AG04450 (cell line): ENCODE measurements around the gene TRPV6. TPM values are rescaled to one million over a fixed set of nuclear protein-coding genes. Genes with fewer than 3 reads are reported as not detected.

ENCODE experiments used
- CTCF ChIA-PET: fragments of 300-600, 350-600 bp; formaldehyde crosslinking; extraction: SDS; loops from one replicate; lab custom pipeline; 2022; ENCODE audit warnings: antibody characterized with exemption, inconsistent platforms; lab: Charles Lee
- POLR2A ChIA-PET: fragments of 350-600 bp; formaldehyde crosslinking; extraction: SDS; loops from one replicate; lab custom pipeline; 2021; ENCODE audit warnings: antibody characterized with exemption, inconsistent platforms; lab: Yijun Ruan, JAX
- DNase-seq: peaks from one replicate; pipeline ENCODE4 v3.0.0-alpha.2; 2011; ENCODE audit warnings: low read depth, low spot score
- H3K27ac ChIP-seq: one replicate; pipeline ENCODE4 v1.5.1; 2012; ENCODE audit warnings: low read depth, low read length, control low read depth
- H3K27me3 ChIP-seq: one replicate; pipeline ENCODE4 v1.6.0; 2012; ENCODE audit warnings: low read length; ENCODE audit not compliant: control insufficient read depth, insufficient read depth
- H3K4me3 ChIP-seq: 2 replicates; pipeline ENCODE4 v1.5.1; 2011; ENCODE audit warnings: mild to moderate bottlenecking, low read depth, low read length, control low read depth
- H3K9me3 ChIP-seq: 2 replicates; pipeline ENCODE4 v1.5.1; 2012; ENCODE audit warnings: low read length; ENCODE audit not compliant: control insufficient read depth, insufficient read depth
- polyA plus RNA-seq: library from polyadenylated mRNA; depleted of rRNA; stranded (reverse); fragments of >200 nt; gene quantifications from 2 replicates; pipeline ENCODE4 v1.2.3, GENCODE V29; 2011
- TF ChIP-seq, protein P1 (sequence below): IDR thresholded peaks from 2 replicates; pipeline ENCODE4 v1.5.1; 2011; ENCODE audit warnings: low read depth, low read length, control low read depth, inconsistent platforms

TRPV6 gene
- polyA plus RNA-seq, 1 experiment = not detected

DNA sequence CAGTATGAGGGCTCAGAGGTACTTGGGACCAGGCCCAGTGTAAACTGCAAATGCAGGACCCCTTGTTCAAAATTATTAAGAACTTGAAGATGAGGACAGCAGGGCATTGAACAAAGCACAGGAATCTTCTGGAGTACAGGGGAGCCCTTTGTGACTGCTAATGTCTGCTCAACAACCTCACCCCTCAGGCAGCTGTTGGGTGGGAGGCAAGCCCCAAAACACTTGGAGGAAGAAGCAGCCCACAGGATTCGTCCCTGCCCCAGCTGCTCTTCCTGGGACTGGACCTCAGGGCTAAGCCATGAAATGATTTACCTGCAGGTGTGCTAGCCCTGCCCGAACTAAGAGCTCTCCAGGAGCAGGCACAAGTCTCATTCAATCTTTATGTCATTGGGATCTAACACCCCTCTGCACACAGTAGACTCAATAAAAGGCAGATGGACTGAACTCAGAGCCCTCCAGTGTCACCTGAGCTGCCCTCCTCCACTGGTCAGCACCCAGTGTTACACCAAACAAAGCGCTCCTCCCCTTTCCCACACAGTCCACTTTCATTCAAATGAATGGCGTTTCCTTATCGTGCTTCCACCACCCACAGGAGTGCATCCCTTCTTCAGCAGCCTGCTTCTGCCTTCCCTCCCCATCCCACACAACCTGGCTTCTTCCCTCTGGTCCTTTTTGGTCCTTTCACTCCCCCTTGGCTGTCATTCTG lies 47.0 kb upstream of the TRPV6 start:
- TF ChIP-seq, protein P1, sequence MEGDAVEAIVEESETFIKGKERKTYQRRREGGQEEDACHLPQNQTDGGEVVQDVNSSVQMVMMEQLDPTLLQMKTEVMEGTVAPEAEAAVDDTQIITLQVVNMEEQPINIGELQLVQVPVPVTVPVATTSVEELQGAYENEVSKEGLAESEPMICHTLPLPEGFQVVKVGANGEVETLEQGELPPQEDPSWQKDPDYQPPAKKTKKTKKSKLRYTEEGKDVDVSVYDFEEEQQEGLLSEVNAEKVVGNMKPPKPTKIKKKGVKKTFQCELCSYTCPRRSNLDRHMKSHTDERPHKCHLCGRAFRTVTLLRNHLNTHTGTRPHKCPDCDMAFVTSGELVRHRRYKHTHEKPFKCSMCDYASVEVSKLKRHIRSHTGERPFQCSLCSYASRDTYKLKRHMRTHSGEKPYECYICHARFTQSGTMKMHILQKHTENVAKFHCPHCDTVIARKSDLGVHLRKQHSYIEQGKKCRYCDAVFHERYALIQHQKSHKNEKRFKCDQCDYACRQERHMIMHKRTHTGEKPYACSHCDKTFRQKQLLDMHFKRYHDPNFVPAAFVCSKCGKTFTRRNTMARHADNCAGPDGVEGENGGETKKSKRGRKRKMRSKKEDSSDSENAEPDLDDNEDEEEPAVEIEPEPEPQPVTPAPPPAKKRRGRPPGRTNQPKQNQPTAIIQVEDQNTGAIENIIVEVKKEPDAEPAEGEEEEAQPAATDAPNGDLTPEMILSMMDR = no peak
- POLR2A ChIA-PET = no interaction called here
- H3K27ac ChIP-seq = no peak overlapping the region
- CTCF ChIA-PET = no interaction called here
- DNase-seq = no peak
- H3K27me3 ChIP-seq = no peaks in the 10 kb centered on the region
- no peak overlapping the region for H3K4me3 ChIP-seq
- H3K9me3 ChIP-seq = peaks cover 46% of the 10 kb centered on the region

DNA sequence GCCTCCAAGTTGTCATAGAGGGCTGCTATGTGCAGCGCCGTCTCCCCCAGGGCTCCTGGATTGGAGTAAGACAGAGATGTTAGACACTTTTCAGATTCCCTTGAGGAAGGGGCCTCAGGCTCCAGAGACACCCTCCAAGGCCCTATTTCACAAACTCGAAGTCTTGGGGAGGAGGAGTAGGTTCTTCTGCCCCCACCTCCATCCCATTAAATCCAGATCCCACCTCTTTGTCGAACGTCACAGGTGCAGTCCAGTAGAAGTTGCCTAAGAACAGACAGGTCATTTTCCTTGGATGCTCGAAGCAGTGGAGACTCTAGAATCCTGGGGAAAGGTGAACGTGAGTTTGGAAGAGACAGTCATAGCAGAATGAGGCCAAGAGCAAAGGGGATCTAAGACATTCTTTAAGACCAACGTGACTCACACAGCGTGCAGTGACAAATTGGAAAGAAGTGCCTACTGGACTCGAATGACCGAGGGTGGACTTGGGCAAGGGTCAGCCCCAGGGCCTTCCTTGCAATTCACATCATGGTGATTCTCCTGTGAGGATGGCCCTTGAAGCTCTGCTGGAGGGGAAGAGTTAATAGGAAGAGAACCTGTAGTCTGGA lies 44.7 kb upstream of the TRPV6 start:
- Histone ChIP-seq H3K27me3 (no peaks in the 10 kb centered on the region), H3K27ac (no peak overlapping the region), H3K4me3 (no peak overlapping the region), H3K9me3 (peaks cover 37% of the 10 kb centered on the region)
- TF ChIP-seq, protein P1 = no peak
- ChIA-PET CTCF (no interaction called here), POLR2A (no interaction called here)
- DNase-seq = no peak

DNA sequence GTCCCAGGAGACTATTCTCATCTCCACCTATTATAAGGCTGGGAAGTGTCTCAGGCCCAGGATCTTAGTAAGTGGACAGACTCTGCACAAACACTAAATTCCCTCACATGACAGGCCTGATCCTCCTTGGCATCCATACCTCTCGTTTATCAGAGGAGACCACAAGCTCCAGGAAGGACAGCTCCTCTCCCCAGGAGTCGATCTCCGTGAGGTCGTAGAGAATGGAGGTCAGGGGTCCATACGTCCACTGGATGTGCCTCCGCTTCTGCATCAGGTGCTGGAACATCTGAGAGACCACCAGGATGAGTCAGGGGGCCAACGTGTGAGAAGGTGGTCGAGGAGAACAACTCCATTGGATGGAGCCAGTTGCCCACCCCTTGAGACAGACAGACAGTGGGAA lies 42.4 kb upstream of the TRPV6 start:
- CTCF ChIA-PET = interaction anchor here (1.2 kb wide), 1 partner anchor 288 kb away, joined by 4 read pairs; no protein-coding TSS in a partner anchor
- no peak for DNase-seq

DNA sequence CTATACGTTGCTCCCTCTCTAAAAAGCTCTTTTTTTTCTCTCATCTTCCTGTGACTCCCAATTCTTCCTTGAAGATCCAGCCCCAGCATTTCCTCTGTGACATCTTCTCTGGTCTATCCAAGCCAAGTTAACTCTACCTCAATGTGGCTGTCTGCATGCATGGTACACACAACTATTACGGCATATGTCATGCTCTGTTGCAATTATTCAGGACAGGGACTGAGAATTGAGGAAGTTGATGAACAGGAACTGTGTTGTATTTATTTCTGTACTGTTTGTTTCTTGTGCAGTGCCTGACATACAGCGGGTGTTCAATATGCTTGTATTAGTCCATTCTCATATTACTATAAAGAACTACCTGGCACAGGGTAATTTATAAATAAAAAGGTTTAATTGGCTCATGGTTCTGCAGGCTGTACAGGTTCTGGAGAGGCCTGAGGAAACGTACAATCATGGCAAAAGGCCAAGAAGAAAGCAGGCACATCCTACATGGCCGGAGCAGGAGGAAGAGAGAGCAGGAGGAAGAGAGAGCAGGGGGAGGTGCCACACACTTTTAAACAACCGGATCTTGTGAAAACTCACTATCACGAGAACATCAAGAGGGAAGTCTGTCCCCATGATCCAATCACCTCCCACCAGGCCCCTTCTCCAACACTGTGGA lies 41.7 kb upstream of the TRPV6 start:
- TF ChIP-seq, protein P1 = no peak
- H3K9me3 ChIP-seq = peaks cover 26% of the 10 kb centered on the region
- H3K27ac ChIP-seq = no peak overlapping the region
- H3K27me3 ChIP-seq = no peaks in the 10 kb centered on the region
- CTCF ChIA-PET = no interaction called here
- H3K4me3 ChIP-seq = no peak overlapping the region
- no peak for DNase-seq
- POLR2A ChIA-PET = no interaction called here

More for the DNA sequence above, 42.4 kb upstream of the TRPV6 start:
- Histone ChIP-seq H3K27me3 (no peaks in the 10 kb centered on the region), H3K4me3 (no peak overlapping the region), H3K9me3 (peaks cover 32% of the 10 kb centered on the region), H3K27ac (no peak overlapping the region)
- POLR2A ChIA-PET = no interaction called here
- TF ChIP-seq, protein P1 = no peak

DNA sequence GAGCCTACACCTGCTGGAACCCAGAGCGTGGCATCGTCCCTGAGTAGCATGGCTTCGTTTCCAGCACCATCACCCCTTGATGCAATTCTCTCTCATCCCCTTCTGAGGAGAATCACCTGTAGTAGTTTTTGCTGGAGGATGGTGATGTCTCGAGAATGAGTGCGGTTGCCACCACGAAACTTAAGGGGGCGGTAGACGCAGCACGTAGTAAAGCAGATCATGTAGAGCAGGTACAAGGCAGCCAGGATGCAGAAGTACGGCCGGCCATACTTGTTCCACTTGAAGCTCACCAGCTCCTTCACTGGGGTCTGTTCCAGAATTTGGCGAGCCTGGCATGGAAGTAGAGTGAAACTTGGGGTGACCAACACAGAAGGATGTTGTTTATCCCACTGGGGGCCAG lies 39.9 kb upstream of the TRPV6 start:
- ChIA-PET POLR2A (no interaction called here), CTCF (no interaction called here)
- H3K27me3 ChIP-seq = no peaks in the 10 kb centered on the region
- DNase-seq = no peak
- peaks cover 22% of the 10 kb centered on the region for H3K9me3 ChIP-seq
- no peak overlapping the region for H3K4me3 ChIP-seq
- TF ChIP-seq, protein P1 = no peak
- no peak overlapping the region for H3K27ac ChIP-seq
